HepG2 (cell line): ENCODE results near the gene ZFYVE27. TPM values are rescaled to one million over a fixed set of nuclear protein-coding genes. Genes with fewer than 3 reads are reported as not detected.

ENCODE experiments used
- ATAD3A ChIP-seq: sonication (generic); formaldehyde crosslinking; IDR thresholded peaks from 2 replicates; pipeline ENCODE4 v1.4.0; 2020; ENCODE audit warnings: missing genetic modification reagents
- BORCS8-MEF2B ChIP-seq: sonication (generic); formaldehyde crosslinking; IDR thresholded peaks from 2 replicates; pipeline ENCODE4 v1.8.0; 2022; ENCODE audit warnings: mild to moderate bottlenecking, missing genetic modification reagents
- CBX2 ChIP-seq, 2 experiments: fragments of 200-600 bp in 1 of 2; sonication (generic); formaldehyde crosslinking in 1 of 2; IDR thresholded peaks; 2 replicates each; pipeline versions ENCODE4 v1.7.0 to v1.8.1; 2018 to 2022; ENCODE audit warnings: low read depth in 2 of 2, low read length in 1 of 2, mild to moderate bottlenecking in 1 of 2, missing genetic modification reagents in 1 of 2
- CENPX ChIP-seq: sonication (generic); formaldehyde crosslinking; IDR thresholded peaks from 2 replicates; pipeline ENCODE4 v1.9.0; 2021; ENCODE audit warnings: mild to moderate bottlenecking, missing genetic modification reagents, moderate library complexity
- CHD2 ChIP-seq: IDR thresholded peaks from 2 replicates; pipeline ENCODE4 v1.6.1; 2011; ENCODE audit warnings: low read depth, low read length, improper control_type of control experiment
- HMGXB4 ChIP-seq, 2 experiments: sonication (generic) in 1 of 2; formaldehyde crosslinking in 1 of 2; IDR thresholded peaks; 2 replicates each; pipeline versions ENCODE4 v1.4.0 to v1.6.1; 2018 to 2020; ENCODE audit warnings: missing genetic modification reagents in 2 of 2, borderline replicate concordance in 1 of 2, low read depth in 1 of 2, mild to moderate bottlenecking in 1 of 2, missing biosample characterization in 1 of 2
- LRRFIP1 ChIP-seq: sonication (generic); formaldehyde crosslinking; conservative IDR thresholded peaks from 2 replicates; pipeline ENCODE4 v1.4.0; 2020; ENCODE audit warnings: missing genetic modification reagents
- SALL2 ChIP-seq: sonication (generic); formaldehyde crosslinking; IDR thresholded peaks from 2 replicates; pipeline ENCODE4 v1.8.1; 2023; ENCODE audit warnings: mild to moderate bottlenecking, missing genetic modification reagents, inconsistent platforms
- SIX4 ChIP-seq: sonication (generic); formaldehyde crosslinking; IDR thresholded peaks from 2 replicates; pipeline ENCODE4 v1.4.0; 2020; ENCODE audit warnings: missing genetic modification reagents
- ZHX2 ChIP-seq, 2 experiments: sonication (generic) in 1 of 2; formaldehyde crosslinking in 1 of 2; IDR thresholded peaks; 2 replicates each; pipeline versions ENCODE4 v1.6.1 to v1.9.0; 2014 to 2022; ENCODE audit warnings: antibody characterized with exemption in 1 of 2, borderline replicate concordance in 1 of 2, inconsistent platforms in 1 of 2, low read depth in 1 of 2, missing genetic modification reagents in 1 of 2
- ZNF296 ChIP-seq: sonication (generic); formaldehyde crosslinking; conservative IDR thresholded peaks from 2 replicates; pipeline ENCODE4 v1.5.0; 2020; ENCODE audit warnings: mild to moderate bottlenecking, missing genetic modification reagents
- ZNF605 ChIP-seq: sonication (generic); formaldehyde crosslinking; IDR thresholded peaks from 2 replicates; pipeline ENCODE4 v1.8.0; 2022; ENCODE audit warnings: mild to moderate bottlenecking, missing genetic modification reagents
- ZNF607 ChIP-seq: sonication (generic); formaldehyde crosslinking; IDR thresholded peaks from 2 replicates; pipeline ENCODE4 v1.5.1; 2020; ENCODE audit warnings: missing genetic modification reagents, mild to moderate bottlenecking, borderline replicate concordance
- polyA plus RNA-seq, 8 experiments: library from polyadenylated mRNA; depleted of rRNA in 3 of 8; stranded (reverse) in 7 of 8; unstranded in 1 of 8; fragments of >200 nt; fragmentation: Illumina TruSeq in 4 of 8; extraction: Trizol in 4 of 8; gene quantifications; 2 replicates each; pipeline versions ENCODE4 v1.2.1 to v1.2.3, GENCODE V29; 2011 to 2016; ENCODE audit warnings: low read depth in 4 of 8, missing spikeins in 1 of 8, mixed read lengths in 1 of 8; ENCODE audit not compliant: insufficient read depth in 1 of 8
- total RNA-seq, 5 experiments: library from RNA; depleted of rRNA; stranded (reverse); fragments of >200 nt; fragmentation: Illumina TruSeq; extraction: Trizol; gene quantifications; 2 replicates each; pipeline ENCODE4 v1.2.3, GENCODE V29; 2016; ENCODE audit warnings: low read depth in 1 of 5
- TF ChIP-seq, protein P1 (sequence below): sonication (generic); formaldehyde crosslinking; IDR thresholded peaks from 2 replicates; pipeline ENCODE4 v1.8.1; 2023; ENCODE audit warnings: mild to moderate bottlenecking, missing genetic modification reagents
- TF ChIP-seq, protein P2 (sequence below): sonication (generic); formaldehyde crosslinking; IDR thresholded peaks from 2 replicates; pipeline ENCODE4 v1.8.1; 2023; ENCODE audit warnings: missing genetic modification reagents, inconsistent platforms, borderline replicate concordance

ZFYVE27 gene
- total and polyA plus RNA-seq, 2 of the 13 experiments (the other 11 are each of a cell fraction or from before 2014, with no cell fraction given): 19.7 to 20.5 TPM

DNA sequence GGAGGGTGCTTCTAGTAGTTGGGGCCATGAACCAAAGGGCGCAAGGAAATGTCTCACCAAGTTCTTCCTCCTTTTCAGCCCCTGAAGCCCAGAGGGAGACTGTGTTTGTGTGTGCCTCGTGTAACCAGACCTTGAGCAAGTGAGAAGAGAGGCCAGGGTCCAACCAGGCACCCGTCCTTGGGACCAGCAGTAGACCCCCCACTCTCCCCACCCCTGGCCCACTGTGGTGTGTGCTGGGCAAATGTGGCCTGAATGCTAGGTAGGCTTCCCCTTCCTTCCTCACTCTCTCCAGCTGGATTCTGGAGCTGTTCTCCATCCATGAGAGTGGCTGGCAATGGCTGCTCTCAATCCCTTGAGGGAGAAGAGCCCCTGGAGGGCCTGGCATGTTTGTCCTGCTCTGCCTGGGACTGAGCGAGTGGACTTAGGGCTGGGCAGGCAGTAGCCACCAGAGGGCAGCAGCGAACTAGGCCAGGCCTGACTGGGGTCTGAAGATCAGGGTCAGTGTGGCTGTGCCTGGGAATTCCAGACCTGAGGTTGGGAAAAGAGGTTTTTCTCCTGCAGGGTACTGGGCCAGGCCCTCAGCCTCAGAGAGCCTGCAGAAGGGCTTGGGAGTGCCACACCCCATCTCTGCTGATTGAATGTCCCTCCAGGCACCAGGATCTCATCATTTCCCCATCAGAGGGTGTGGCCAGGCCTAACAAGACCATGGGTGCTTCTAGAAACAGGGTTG is 22.4 kb downstream of the ZFYVE27 start (continued):
- no peak for TF ChIP-seq LRRFIP1 (CRISPR knock-in tag)
- TF ChIP-seq ZHX2 (IDR thresholded peaks at IDR 0.05; ENCODE audit: low read depth): no peak
- no peak for TF ChIP-seq ZHX2 (CRISPR knock-in tag; IDR thresholded peaks at IDR 0.05; ENCODE audit: borderline replicate concordance)
- peak; percentile 51 to 66; a peak in 2 of 4 replicates for TF ChIP-seq HMGXB4 (CRISPR knock-in tag; IDR thresholded peaks at IDR 0.05; ENCODE audit: borderline replicate concordance in 1 of 2, low read depth in 1 of 2)
- no peak for TF ChIP-seq ATAD3A (CRISPR knock-in tag)
- TF ChIP-seq ZNF605: no peak
- TF ChIP-seq, protein P1, sequence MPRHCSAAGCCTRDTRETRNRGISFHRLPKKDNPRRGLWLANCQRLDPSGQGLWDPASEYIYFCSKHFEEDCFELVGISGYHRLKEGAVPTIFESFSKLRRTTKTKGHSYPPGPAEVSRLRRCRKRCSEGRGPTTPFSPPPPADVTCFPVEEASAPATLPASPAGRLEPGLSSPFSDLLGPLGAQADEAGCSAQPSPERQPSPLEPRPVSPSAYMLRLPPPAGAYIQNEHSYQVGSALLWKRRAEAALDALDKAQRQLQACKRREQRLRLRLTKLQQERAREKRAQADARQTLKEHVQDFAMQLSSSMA: no peak
- no peak for TF ChIP-seq CBX2 (IDR thresholded peaks at IDR 0.05; ENCODE audit: low read depth, low read length)
- no peak for TF ChIP-seq CBX2 (CRISPR knock-in tag; IDR thresholded peaks at IDR 0.05; ENCODE audit: low read depth)
- TF ChIP-seq, protein P2, sequence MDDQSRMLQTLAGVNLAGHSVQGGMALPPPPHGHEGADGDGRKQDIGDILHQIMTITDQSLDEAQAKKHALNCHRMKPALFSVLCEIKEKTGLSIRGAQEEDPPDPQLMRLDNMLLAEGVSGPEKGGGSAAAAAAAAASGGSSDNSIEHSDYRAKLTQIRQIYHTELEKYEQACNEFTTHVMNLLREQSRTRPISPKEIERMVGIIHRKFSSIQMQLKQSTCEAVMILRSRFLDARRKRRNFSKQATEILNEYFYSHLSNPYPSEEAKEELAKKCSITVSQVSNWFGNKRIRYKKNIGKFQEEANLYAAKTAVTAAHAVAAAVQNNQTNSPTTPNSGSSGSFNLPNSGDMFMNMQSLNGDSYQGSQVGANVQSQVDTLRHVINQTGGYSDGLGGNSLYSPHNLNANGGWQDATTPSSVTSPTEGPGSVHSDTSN (CRISPR knock-in tag): no peak
- TF ChIP-seq SALL2 (CRISPR knock-in tag): no peak
- no peak for TF ChIP-seq SIX4 (CRISPR knock-in tag)
- no peak for TF ChIP-seq ZNF296 (CRISPR knock-in tag)
- no peak for TF ChIP-seq CENPX
- no peak for TF ChIP-seq CHD2
- peak; percentile 58; the same call in 1 of the 2 replicates for TF ChIP-seq BORCS8-MEF2B (CRISPR knock-in tag)
- no peak for TF ChIP-seq ZNF607 (CRISPR knock-in tag)
